Activated CD8-positive, alpha-beta memory T cell treated with anti-CD3 and anti-CD28 coated beads, Interleukin-2, amount 50 U/mL, for 24 hours (primary cell): ENCODE data around the gene MAN1B1.

ENCODE experiments used
- DNase-seq: peaks from one replicate; pipeline ENCODE4 v3.0.0-alpha.2; 2020; ENCODE audit errors: extremely low read depth

Gene MAN1B1

GRCh38 chr9:137068539-137069507 lies 18.0 kb upstream of the MAN1B1 start:
- DNase-seq = no peak

GRCh38 chr9:137069508-137070091 lies 17.2 kb upstream of the MAN1B1 start:
- DNase-seq = no peak

- peak; percentile 61 for DNase-seq
These were observed 16.4 kb upstream of the MAN1B1 start, which contains the start of gene SAPCD2 for GRCh38 chr9:137070201-137070905. Gene SAPCD2 (minus strand): TSS chr9:137070557. CDS start chr9:137070460, 97 bp downstream.

GRCh38 chr9:137070906-137071275 lies 15.9 kb upstream of the MAN1B1 start:
- DNase-seq = no peak

GRCh38 chr9:137071282-137071681 lies 15.5 kb upstream of the MAN1B1 start:
- DNase-seq = no peak

- no peak for DNase-seq
These were observed 12.8 kb upstream of the MAN1B1 start for GRCh38 chr9:137073992-137074399.

- no peak for DNase-seq
These were observed 12.0 kb upstream of the MAN1B1 start for GRCh38 chr9:137074657-137075274.

- no peak for DNase-seq
These were observed 11.5 kb upstream of the MAN1B1 start for GRCh38 chr9:137075275-137075775.

GRCh38 chr9:137076636-137077009 lies 10.2 kb upstream of the MAN1B1 start:
- no peak for DNase-seq

GRCh38 chr9:137077010-137077747 lies 9.6 kb upstream of the MAN1B1 start, which contains the start of gene UAP1L1:
Gene UAP1L1 (plus strand): TSS chr9:137077517. CDS start chr9:137077533, 16 bp downstream.
- DNase-seq = no peak

GRCh38 chr9:137077758-137078693 lies 8.8 kb upstream of the MAN1B1 start:
- no peak for DNase-seq

GRCh38 chr9:137078701-137079400 lies 7.9 kb upstream of the MAN1B1 start:
- no peak for DNase-seq

- no peak for DNase-seq
These were observed 7.4 kb upstream of the MAN1B1 start for GRCh38 chr9:137079401-137079787.

GRCh38 chr9:137080260-137081122 lies 6.3 kb upstream of the MAN1B1 start:
- DNase-seq = no peak

GRCh38 chr9:137082222-137082924 lies 4.4 kb upstream of the MAN1B1 start:
- DNase-seq = no peak

GRCh38 chr9:137082925-137083290 lies 3.9 kb upstream of the MAN1B1 start:
- DNase-seq = no peak

GRCh38 chr9:137083394-137084004 lies 3.3 kb upstream of the MAN1B1 start:
- DNase-seq = no peak
